Uterus (tissue), 2 donors: Measurements from ENCODE around the gene ARID5A.

ENCODE experiments used
- POLR2A ChIP-seq, 2 donors: fragments of 450-650 bp; IDR thresholded peaks; one replicate each; pipeline ENCODE4 v1.6.1; 2016; ENCODE audit warnings: antibody characterized with exemption in 2 of 2, mild to moderate bottlenecking in 1 of 2, moderate library complexity in 1 of 2
- TF ChIP-seq, protein P1 (sequence below), 4 experiments: fragments of 200-600 bp in 2 of 4; fragments of 450-650 bp in 2 of 4; sonication (generic) in 2 of 4; IDR thresholded peaks; one replicate each; pipeline ENCODE4 v1.5.1; 2016 to 2019; ENCODE audit warnings: antibody characterized with exemption in 4 of 4, mild to moderate bottlenecking in 2 of 4, moderate library complexity in 1 of 4

DNA sequence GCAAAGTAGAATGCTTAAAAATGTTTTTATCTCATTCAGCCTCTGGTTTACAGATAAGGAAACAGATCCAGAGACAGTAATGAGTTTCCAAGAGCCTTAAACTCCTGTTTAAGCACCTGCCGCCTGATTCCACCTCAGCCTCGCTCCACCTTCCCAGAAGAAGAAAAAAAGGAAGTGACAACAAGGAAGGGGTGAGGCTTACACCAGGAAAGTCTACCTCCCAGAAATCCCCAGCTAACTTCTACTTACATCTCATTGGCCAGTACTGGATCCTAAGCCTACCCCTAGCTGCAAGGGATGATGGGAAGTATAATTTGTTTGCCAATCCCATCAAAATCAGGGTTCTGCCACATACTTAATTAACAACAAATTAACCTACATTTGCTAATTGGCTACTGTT is 15.3 kb upstream of the ARID5A start:
- TF ChIP-seq, protein P1, sequence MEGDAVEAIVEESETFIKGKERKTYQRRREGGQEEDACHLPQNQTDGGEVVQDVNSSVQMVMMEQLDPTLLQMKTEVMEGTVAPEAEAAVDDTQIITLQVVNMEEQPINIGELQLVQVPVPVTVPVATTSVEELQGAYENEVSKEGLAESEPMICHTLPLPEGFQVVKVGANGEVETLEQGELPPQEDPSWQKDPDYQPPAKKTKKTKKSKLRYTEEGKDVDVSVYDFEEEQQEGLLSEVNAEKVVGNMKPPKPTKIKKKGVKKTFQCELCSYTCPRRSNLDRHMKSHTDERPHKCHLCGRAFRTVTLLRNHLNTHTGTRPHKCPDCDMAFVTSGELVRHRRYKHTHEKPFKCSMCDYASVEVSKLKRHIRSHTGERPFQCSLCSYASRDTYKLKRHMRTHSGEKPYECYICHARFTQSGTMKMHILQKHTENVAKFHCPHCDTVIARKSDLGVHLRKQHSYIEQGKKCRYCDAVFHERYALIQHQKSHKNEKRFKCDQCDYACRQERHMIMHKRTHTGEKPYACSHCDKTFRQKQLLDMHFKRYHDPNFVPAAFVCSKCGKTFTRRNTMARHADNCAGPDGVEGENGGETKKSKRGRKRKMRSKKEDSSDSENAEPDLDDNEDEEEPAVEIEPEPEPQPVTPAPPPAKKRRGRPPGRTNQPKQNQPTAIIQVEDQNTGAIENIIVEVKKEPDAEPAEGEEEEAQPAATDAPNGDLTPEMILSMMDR (IDR thresholded peaks at IDR 0.05): no peak
- TF ChIP-seq POLR2A (IDR thresholded peaks at IDR 0.05): no peak
